Panc1 (cell line): ENCODE results near the gene LDOC1. TPM values are rescaled to one million over a fixed set of nuclear protein-coding genes. Genes with fewer than 3 reads are reported as not detected.

ENCODE experiments used
- ATAC-seq: fragments of 200-7000 bp; cut with Tn5 transposase; 2 replicates; pipeline ENCODE4 v1.9.1; 2020; ENCODE audit warnings: mild to moderate bottlenecking, moderate library complexity
- BruUV-seq: library from RNA; stranded (reverse); fragments of 400-500 nt; replicated peaks from 2 replicates; lab custom pipeline; 2021; lab: Mats Ljungman, UMichigan
- CTCF ChIA-PET: fragments of 300-600 bp; sonication (Branson Sonifier 250); formaldehyde crosslinking; loops from one replicate; lab custom pipeline; 2022; ENCODE audit warnings: antibody characterized with exemption; lab: Charles Lee
- POLR2A ChIA-PET: fragments of 300-600 bp; sonication (Branson Sonifier 250); formaldehyde crosslinking; loops from one replicate; lab custom pipeline; 2022; ENCODE audit warnings: antibody characterized with exemption; lab: Charles Lee
- DNase-seq: peaks from one replicate; pipeline ENCODE4 v3.0.0-alpha.2; 2010; ENCODE audit warnings: low read depth, low spot score
- H3K27ac ChIP-seq: 2 replicates; pipeline ENCODE4 v1.5.1; 2011; ENCODE audit warnings: mild to moderate bottlenecking, low read length, inconsistent platforms
- H3K27me3 ChIP-seq: fragments of 200-500 bp; sonication (Bioruptor generic); 2 replicates; pipeline ENCODE4 v1.6.0; 2014; ENCODE audit warnings: low read length, inconsistent platforms; ENCODE audit not compliant: control insufficient read depth, insufficient read depth
- H3K36me3 ChIP-seq: fragments of 200-500 bp; sonication (Bioruptor generic); 2 replicates; pipeline ENCODE4 v1.5.1; 2014; ENCODE audit warnings: inconsistent platforms, mild to moderate bottlenecking, low read length, moderate library complexity; ENCODE audit not compliant: control insufficient read depth, insufficient read depth
- H3K4me1 ChIP-seq: 2 replicates; pipeline ENCODE4 v1.5.1; 2011; ENCODE audit warnings: inconsistent platforms, mild to moderate bottlenecking, low read length, moderate library complexity; ENCODE audit not compliant: control insufficient read depth, insufficient read depth
- H3K4me3 ChIP-seq, 2 experiments: 2 replicates each; pipeline ENCODE4 v1.5.1; 2011 to 2012; ENCODE audit warnings: low read depth in 2 of 2, low read length in 2 of 2, mild to moderate bottlenecking in 2 of 2, inconsistent platforms in 1 of 2, moderate library complexity in 1 of 2
- H3K9me3 ChIP-seq: fragments of 200-500 bp; sonication (Bioruptor generic); 2 replicates; pipeline ENCODE4 v1.5.1; 2014; ENCODE audit warnings: low read depth, mild to moderate bottlenecking, inconsistent platforms, low read length, moderate library complexity; ENCODE audit not compliant: control insufficient read depth, insufficient read depth
- POLR2AphosphoS5 ChIP-seq: IDR thresholded peaks from 2 replicates; pipeline ENCODE4 v1.6.1; 2012; ENCODE audit warnings: mild to moderate bottlenecking, low read depth, low read length, moderate library complexity
- SIN3A ChIP-seq: IDR thresholded peaks from 2 replicates; pipeline ENCODE4 v1.6.1; 2012; ENCODE audit warnings: low read depth, mild to moderate bottlenecking, low read length, moderate library complexity, borderline replicate concordance; ENCODE audit not compliant: insufficient read depth
- TCF7L2 ChIP-seq: IDR thresholded peaks from 2 replicates; pipeline ENCODE4 v1.6.1; 2011; ENCODE audit warnings: mild to moderate bottlenecking, low read depth, low read length, inconsistent platforms
- in situ Hi-C: cut with HindIII; loops from 2 replicates; pipeline ENCODE4 v1.10.0; 2016; ENCODE audit warnings: low sequenced_read_pairs, low pct_unique_long_range_greater_than_20kb
- intact Hi-C: fragments of 100-400 bp; cut with micrococcal nuclease; formaldehyde crosslinking; loops from one replicate; pipeline ENCODE4 v1.10.0; 2022; ENCODE audit not compliant: unreplicated experiment
- total RNA-seq: library from RNA; stranded (reverse); gene quantifications from one replicate; pipeline ENCODE4 v1.2.1, GENCODE V29; 2021; ENCODE audit not compliant: unreplicated experiment
- TF ChIP-seq, protein P1 (sequence below), 2 experiments: IDR thresholded peaks; 2 replicates each; pipeline ENCODE4 v1.6.1; 2011 to 2012; ENCODE audit warnings: low read depth in 2 of 2, control low read depth in 1 of 2, low read length in 1 of 2, mild to moderate bottlenecking in 1 of 2, moderate library complexity in 1 of 2; ENCODE audit not compliant: insufficient read depth in 1 of 2
- TF ChIP-seq, protein P2 (sequence below): fragments of 450-650 bp; IDR thresholded peaks from 2 replicates; pipeline ENCODE4 v1.5.1; 2017; ENCODE audit warnings: mild to moderate bottlenecking

Gene LDOC1
- total RNA-seq, 1 experiment from 2014 or later, result not detected

DNA sequence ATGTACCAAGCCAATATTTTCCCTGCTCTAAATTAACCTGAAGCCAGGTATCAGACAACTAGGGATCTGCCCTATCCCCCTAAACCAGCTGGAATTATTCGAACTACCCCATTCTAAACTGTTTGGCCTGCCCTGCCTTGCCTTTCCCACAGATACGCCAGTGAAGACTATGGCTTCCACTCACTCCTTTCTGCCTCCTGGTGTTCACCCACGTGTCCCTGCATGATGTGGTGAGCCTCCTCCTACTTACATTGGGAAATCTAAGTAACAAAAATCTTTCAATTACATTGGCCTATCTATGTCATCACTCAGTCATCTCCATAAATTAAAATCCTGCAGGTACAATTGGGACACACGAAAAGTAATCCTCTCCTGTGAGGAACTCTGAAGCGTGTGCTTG is 6.1 kb upstream of the LDOC1 start:
- TF ChIP-seq, protein P1, sequence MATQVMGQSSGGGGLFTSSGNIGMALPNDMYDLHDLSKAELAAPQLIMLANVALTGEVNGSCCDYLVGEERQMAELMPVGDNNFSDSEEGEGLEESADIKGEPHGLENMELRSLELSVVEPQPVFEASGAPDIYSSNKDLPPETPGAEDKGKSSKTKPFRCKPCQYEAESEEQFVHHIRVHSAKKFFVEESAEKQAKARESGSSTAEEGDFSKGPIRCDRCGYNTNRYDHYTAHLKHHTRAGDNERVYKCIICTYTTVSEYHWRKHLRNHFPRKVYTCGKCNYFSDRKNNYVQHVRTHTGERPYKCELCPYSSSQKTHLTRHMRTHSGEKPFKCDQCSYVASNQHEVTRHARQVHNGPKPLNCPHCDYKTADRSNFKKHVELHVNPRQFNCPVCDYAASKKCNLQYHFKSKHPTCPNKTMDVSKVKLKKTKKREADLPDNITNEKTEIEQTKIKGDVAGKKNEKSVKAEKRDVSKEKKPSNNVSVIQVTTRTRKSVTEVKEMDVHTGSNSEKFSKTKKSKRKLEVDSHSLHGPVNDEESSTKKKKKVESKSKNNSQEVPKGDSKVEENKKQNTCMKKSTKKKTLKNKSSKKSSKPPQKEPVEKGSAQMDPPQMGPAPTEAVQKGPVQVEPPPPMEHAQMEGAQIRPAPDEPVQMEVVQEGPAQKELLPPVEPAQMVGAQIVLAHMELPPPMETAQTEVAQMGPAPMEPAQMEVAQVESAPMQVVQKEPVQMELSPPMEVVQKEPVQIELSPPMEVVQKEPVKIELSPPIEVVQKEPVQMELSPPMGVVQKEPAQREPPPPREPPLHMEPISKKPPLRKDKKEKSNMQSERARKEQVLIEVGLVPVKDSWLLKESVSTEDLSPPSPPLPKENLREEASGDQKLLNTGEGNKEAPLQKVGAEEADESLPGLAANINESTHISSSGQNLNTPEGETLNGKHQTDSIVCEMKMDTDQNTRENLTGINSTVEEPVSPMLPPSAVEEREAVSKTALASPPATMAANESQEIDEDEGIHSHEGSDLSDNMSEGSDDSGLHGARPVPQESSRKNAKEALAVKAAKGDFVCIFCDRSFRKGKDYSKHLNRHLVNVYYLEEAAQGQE (IDR thresholded peaks at IDR 0.05; ENCODE audit: insufficient read depth in 1 of 2, low read depth in 2 of 2, low read length in 1 of 2), result no peak
- TF ChIP-seq POLR2AphosphoS5, result no peak
- TF ChIP-seq, protein P2, sequence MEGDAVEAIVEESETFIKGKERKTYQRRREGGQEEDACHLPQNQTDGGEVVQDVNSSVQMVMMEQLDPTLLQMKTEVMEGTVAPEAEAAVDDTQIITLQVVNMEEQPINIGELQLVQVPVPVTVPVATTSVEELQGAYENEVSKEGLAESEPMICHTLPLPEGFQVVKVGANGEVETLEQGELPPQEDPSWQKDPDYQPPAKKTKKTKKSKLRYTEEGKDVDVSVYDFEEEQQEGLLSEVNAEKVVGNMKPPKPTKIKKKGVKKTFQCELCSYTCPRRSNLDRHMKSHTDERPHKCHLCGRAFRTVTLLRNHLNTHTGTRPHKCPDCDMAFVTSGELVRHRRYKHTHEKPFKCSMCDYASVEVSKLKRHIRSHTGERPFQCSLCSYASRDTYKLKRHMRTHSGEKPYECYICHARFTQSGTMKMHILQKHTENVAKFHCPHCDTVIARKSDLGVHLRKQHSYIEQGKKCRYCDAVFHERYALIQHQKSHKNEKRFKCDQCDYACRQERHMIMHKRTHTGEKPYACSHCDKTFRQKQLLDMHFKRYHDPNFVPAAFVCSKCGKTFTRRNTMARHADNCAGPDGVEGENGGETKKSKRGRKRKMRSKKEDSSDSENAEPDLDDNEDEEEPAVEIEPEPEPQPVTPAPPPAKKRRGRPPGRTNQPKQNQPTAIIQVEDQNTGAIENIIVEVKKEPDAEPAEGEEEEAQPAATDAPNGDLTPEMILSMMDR, result no peak
- TF ChIP-seq TCF7L2, result no peak
- no peak for TF ChIP-seq SIN3A
- H3K36me3 ChIP-seq, result no peaks in the 10 kb centered on the region

DNA sequence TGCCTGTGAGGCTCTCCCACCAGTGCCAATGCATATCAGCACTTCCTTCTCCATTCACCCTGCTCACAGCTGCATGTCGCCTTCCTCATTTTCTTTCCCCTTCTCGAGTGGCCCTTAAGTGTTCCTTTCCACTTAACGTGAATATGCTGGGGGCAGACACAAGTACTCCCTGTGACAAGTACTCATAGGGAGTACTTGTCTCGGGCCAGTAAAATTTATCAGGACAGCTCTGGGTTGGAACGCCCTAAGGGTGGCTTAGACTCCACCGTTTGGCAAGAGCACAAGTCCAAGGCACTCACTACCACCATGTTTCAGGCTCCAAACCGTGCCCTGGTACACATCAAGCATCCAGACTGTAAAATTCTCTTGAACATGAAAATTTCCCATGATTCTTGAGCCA is 3.9 kb upstream of the LDOC1 start:
- no peak overlapping the region for H3K27ac ChIP-seq
- H3K9me3 ChIP-seq, result no peaks in the 10 kb centered on the region
- TF ChIP-seq, protein P2, result no peak
- TF ChIP-seq, protein P1 (IDR thresholded peaks at IDR 0.05; ENCODE audit: insufficient read depth in 1 of 2, low read depth in 2 of 2, low read length in 1 of 2), result no peak
- TF ChIP-seq SIN3A (no peak), POLR2AphosphoS5 (no peak), TCF7L2 (no peak)
- CTCF ChIA-PET, result no interaction called here
- H3K36me3 ChIP-seq, result no peaks in the 10 kb centered on the region
- ATAC-seq (no peak), DNase-seq (no peak)
- no TSS peak for BruUV-seq
- no peaks in the 10 kb centered on the region for H3K4me1 ChIP-seq
- no peak overlapping the region for H3K4me3 ChIP-seq
- POLR2A ChIA-PET, result no interaction called here
- intact Hi-C loops, result no loop called here
- in situ Hi-C loops, result no loop called here
- H3K27me3 ChIP-seq, result no peaks in the 10 kb centered on the region

More for the DNA sequence above, 6.1 kb upstream of the LDOC1 start:
- H3K4me3 ChIP-seq, result no peak overlapping the region
- ChIA-PET POLR2A (no interaction called here), CTCF (no interaction called here)
- no peaks in the 10 kb centered on the region for H3K9me3 ChIP-seq
- DNase-seq (no peak), ATAC-seq (no peak)
- BruUV-seq, result no TSS peak
- no peaks in the 10 kb centered on the region for H3K4me1 ChIP-seq
- H3K27me3 ChIP-seq, result no peaks in the 10 kb centered on the region
- in situ Hi-C loops, result no loop called here
- intact Hi-C loops, result no loop called here
- no peak overlapping the region for H3K27ac ChIP-seq
